ENCODE results near the gene WWOX.

Gene WWOX

DNA sequence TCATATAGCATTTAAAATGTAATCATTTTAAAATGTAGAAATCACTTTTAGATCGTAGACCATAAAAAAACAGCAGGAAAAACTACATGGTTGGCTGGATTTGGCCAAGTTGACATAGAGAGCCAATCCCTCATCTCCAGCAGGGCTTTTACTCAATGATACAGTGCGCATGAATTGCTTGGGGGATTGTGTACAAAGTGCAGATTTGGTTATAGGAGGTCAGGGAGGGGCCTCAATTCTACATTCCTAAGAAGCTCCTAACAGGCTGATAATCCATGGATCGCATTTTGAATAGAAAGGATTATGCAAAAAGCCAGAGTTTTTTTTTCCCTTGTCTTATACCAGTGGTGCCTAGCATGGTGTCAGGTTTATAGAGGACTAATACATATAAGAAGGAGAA is 1056.0 kb downstream of the WWOX start:
- no peak for DNase-seq (ENCODE audit: extremely low read depth, low read depth)
- TF ChIP-seq, protein P1, sequence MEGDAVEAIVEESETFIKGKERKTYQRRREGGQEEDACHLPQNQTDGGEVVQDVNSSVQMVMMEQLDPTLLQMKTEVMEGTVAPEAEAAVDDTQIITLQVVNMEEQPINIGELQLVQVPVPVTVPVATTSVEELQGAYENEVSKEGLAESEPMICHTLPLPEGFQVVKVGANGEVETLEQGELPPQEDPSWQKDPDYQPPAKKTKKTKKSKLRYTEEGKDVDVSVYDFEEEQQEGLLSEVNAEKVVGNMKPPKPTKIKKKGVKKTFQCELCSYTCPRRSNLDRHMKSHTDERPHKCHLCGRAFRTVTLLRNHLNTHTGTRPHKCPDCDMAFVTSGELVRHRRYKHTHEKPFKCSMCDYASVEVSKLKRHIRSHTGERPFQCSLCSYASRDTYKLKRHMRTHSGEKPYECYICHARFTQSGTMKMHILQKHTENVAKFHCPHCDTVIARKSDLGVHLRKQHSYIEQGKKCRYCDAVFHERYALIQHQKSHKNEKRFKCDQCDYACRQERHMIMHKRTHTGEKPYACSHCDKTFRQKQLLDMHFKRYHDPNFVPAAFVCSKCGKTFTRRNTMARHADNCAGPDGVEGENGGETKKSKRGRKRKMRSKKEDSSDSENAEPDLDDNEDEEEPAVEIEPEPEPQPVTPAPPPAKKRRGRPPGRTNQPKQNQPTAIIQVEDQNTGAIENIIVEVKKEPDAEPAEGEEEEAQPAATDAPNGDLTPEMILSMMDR (IDR thresholded peaks at IDR 0.05; ENCODE audit: low read depth, low read length): no peak

DNA sequence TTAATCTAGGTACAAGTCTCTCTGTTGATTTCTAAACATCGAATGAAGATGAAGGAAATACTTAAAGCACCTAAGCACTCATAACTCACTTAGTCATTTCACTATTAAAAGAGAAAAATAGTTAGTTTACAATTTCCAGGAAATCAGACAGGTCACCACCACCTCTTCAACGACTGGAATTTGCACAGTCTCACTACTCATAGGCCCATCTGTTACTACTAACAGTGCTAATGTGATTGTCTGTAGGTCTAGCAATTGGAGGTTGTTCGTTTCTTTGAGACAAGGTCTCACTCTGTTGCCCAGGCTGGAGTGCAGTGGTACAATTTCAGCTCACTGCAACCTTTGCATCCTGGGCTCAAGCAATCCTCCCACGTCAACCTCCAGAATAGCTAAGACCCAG is 1056.5 kb downstream of the WWOX start:
- no peak for DNase-seq (ENCODE audit: extremely low read depth, low read depth)
- TF ChIP-seq, protein P1 (IDR thresholded peaks at IDR 0.05; ENCODE audit: low read depth, low read length): no peak

DNA sequence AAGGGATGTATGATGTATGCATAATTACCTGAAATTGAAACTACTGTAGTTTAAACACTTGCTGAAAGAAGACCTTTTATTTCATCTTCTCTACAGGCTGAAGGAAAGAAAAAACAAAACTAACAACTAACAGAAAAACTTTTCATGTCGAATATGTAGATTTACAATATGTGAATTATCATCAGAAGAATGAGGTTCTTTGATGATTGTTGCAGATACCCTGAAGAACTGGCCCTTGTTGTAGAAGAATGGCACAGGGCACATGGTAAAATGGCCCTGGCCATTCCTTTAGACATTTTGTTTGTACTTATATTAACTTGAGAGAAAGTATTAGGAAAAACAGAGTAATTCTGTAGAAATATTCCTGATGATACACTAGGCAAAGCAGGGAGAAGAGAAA is 1057.3 kb downstream of the WWOX start:
- TF ChIP-seq, protein P1 (IDR thresholded peaks at IDR 0.05; ENCODE audit: low read depth, low read length): no peak
- no peak for DNase-seq (ENCODE audit: extremely low read depth, low read depth)

DNA sequence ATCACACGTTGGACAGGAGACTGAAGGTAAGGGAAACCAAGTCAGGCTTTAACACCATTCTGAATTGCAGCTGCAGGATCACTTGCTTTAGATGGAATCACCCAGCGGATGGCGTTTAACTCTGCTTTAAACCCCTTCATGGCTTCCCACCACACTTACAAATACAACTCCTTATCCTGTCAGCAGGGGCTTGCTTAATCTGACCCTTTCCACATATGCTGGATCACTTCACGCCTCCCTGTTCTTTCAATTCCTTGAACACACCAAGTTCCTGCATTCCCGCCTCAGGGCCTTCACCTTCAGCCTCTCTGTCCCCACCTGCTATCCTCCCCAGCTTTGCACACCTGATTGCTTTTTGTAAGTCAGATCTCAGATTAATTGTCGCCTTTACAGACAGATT is 1058.9 kb downstream of the WWOX start:
- DNase-seq (ENCODE audit: extremely low read depth, low read depth): no peak
- TF ChIP-seq, protein P1 (IDR thresholded peaks at IDR 0.05; ENCODE audit: low read depth, low read length): no peak

DNA sequence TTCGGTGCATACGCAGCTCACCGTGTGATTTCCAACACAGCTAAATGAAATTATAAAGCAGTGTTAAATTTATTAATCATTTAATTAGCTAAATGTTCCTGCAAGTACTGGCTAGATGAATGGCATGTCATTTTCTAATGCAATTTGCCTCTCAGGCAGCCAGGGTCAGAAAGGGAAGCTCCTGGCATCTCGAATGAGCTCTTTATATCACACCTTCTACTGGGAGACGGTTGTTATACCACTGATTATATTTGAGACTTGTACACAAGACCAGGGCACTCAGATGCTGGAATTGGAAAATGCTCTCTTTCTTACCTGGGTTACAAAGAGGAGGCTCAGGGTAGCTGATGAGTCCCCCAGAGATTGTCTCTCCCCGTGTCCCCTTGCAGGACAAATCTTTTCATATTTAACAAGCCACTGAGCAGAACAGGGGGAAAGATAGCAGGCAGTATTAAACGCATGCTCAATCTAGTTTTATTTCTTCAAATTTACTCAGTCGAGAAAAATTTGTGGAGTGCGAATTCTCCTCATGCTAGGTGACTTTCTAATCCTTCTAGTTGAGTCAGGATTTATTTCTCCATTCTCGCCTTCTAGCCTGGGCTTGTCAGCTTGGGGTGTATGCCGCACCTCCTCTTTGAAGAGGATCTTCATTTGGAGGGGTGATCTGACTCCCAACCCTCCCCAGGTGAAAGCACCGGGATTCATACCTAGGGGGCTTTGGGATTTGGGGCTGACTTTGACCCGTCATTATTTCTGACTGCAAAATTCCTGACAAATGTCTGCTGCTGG is 1060.0 kb downstream of the WWOX start:
- TF ChIP-seq, protein P1 (IDR thresholded peaks at IDR 0.05; ENCODE audit: low read depth, low read length): no peak

DNA sequence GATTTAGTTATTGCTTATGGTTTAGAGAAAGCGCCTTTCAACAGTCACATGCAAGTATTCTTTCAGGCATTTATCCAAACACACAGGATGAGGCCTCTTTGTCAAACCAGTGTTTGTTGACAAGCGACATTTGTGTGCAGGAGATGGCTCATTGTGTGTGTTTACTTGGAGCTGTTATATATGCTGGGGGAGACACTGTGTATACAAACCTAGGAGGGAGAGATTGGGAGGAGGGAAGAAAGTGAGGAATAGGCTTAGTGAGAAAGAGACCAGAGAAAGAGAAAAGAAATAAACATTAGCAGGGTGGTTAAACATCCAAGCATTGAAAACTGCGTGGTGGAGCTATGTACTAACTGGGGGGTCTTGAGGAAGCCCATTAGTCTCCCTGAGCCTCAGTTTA is 1063.5 kb downstream of the WWOX start:
- DNase-seq (ENCODE audit: extremely low read depth, low read depth): no peak
- TF ChIP-seq, protein P1 (IDR thresholded peaks at IDR 0.05; ENCODE audit: low read depth, low read length): no peak

More for the DNA sequence above, 1060.0 kb downstream of the WWOX start:
- no peak for DNase-seq (ENCODE audit: extremely low read depth, low read depth)

DNA sequence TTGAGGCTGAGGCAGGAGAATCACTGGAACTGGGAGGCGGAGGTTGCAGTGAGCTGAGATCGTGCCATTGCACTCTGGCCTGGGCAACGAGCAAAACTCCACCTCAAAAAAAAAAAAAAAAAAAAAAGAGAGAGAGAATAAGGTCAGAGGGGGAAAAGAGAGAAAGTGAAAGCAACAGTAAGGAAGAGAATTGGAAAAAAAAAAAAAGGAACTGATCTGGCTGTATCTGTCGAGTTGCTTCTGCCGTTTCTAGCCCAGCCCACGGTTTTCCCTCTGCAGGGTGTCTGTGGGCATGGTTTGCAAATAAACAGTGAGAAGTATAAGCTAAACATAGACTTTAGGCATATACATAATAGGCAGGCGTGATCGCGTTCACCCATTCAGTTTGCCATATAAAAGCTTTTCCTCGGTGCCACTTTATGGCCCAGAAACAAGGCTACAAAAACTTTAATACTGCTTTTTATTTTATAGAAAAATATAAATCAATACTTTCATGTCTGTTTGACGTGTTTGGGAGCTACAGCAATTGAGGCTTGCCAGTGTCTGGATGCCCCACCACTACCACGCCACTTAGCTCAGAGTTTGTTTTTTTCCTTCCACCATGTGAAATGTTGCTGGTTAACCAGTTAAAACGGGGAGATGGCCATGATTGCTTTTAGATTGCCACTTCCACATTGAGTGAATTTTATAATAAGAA is 1064.4 kb downstream of the WWOX start:
- no peak for DNase-seq (ENCODE audit: extremely low read depth, low read depth)
- TF ChIP-seq, protein P1 (IDR thresholded peaks at IDR 0.05; ENCODE audit: low read depth, low read length): no peak
